Measurements from ENCODE around the gene KIF1B. TPM values are rescaled to one million over a fixed set of nuclear protein-coding genes. Genes with fewer than 3 reads are reported as not detected.
"Not testable (repeated sequence)": the region's sequence is repeated elsewhere in the genome, so short reads cannot be mapped to it uniquely, and the experiment has no call there.

KIF1B gene
- total RNA-seq, 1 donor from 2014 or later = 7.2 TPM

DNA sequence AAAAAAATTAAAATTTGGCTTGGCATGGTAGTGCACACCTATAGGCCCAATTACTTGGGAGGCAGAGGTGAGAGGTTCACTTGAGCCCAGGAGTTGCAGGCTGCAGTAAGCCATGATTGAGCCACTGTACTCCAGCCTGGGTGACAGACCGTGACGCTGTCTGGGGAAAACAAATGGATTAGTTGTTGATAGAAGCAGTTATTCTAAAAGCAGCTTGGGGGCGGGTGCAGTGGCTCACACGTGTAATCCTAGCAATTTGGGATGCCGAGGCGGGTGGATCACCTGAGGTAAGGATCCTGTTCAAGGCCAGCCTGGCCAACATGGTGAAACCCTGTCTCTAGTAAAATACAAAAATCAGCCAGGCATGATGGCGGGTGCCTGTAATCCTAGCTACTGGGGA, 40.3 kb downstream of the KIF1B start:
- intact Hi-C loops (cut with micrococcal nuclease) = no loop called here
- ATAC-seq (ENCODE audit: low read depth) = no peak
- no peak overlapping the region for H3K27ac Mint-ChIP-seq
- ChIA-PET POLR2A (no interaction called here), CTCF (no interaction called here)
- H3K27me3 Mint-ChIP-seq = no peaks in the 10 kb centered on the region
- no peaks in the 10 kb centered on the region for H3K9me3 Mint-ChIP-seq
- DNase-seq = no peak
- H3K4me3 Mint-ChIP-seq = no peak overlapping the region
- H3K36me3 Mint-ChIP-seq (ENCODE audit: low read depth) = no peaks in the 10 kb centered on the region
- H3K4me1 Mint-ChIP-seq = no peaks in the 10 kb centered on the region
- TF ChIP-seq, protein P1, sequence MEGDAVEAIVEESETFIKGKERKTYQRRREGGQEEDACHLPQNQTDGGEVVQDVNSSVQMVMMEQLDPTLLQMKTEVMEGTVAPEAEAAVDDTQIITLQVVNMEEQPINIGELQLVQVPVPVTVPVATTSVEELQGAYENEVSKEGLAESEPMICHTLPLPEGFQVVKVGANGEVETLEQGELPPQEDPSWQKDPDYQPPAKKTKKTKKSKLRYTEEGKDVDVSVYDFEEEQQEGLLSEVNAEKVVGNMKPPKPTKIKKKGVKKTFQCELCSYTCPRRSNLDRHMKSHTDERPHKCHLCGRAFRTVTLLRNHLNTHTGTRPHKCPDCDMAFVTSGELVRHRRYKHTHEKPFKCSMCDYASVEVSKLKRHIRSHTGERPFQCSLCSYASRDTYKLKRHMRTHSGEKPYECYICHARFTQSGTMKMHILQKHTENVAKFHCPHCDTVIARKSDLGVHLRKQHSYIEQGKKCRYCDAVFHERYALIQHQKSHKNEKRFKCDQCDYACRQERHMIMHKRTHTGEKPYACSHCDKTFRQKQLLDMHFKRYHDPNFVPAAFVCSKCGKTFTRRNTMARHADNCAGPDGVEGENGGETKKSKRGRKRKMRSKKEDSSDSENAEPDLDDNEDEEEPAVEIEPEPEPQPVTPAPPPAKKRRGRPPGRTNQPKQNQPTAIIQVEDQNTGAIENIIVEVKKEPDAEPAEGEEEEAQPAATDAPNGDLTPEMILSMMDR (IDR thresholded peaks at IDR 0.05) = no peak

DNA sequence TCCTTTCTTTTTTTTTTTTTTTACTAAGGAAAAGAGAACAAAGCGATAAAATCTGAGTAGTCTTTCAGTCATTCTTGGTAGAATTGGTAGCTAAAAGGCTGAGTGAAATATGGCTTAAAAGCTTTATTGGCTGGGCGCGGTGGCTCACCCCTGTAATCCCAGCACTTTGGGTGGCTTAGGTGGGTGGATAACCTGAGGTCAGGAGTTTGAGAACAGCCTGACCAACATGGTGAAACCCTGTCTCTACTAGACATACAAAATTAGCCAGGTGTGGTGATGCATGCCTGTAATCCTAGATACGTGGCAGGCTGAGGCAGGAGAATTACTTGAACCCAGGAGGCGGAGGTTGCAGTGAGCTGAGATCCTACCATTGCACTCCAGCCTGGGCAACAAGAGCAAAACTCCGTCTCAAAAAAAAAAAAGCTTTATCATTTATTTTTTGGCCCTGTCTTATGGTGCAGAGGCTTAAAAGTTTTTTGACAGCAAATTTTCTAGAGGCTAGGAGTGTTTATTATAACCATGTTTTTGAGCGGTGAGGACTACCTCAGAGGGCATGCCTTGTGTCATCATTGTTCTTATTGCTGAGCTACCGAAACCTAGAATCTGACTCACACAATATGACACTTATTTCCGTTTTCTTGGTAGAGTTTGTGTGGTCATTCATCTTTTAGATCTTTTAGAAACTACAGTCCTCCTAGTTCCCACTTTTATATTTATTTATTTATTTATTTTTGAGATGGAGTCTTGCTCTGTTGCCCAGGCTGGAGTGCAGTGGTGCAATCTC, 41.1 kb downstream of the KIF1B start:
- DNase-seq; H3K27ac Mint-ChIP-seq; ATAC-seq (ENCODE audit: low read depth); intact Hi-C loops (cut with micrococcal nuclease); H3K9me3 Mint-ChIP-seq; H3K36me3 Mint-ChIP-seq (ENCODE audit: low read depth); CTCF ChIA-PET; H3K4me1 Mint-ChIP-seq; H3K4me3 Mint-ChIP-seq; H3K27me3 Mint-ChIP-seq; POLR2A ChIA-PET: not testable (repeated sequence)

DNA sequence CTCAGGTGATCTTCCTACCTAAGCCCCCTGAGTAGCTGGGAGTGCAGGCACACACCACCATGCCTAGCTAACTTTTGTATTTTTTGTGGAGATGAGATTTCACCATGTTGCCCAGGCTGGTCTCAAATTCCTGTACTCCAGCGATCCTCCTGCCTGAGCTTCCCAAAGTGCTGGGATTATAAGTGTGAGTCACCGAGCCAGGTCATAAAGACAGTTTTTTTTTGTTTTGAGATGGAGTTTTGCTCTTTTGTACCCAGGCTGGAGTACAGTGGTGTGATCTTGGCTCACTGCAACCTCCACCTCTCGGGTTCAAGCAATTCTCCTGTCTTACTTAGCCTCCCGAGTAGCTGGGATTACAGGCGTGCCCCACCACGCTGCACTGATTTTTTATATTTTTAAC, 42.1 kb downstream of the KIF1B start:
- Mint-ChIP-seq H3K36me3 (ENCODE audit: low read depth) (peaks cover 3% of the 10 kb centered on the region), H3K4me3 (no peak overlapping the region), H3K27ac (no peak overlapping the region), H3K9me3 (no peaks in the 10 kb centered on the region), H3K4me1 (no peaks in the 10 kb centered on the region), H3K27me3 (no peaks in the 10 kb centered on the region)
- ChIA-PET POLR2A (no interaction called here), CTCF (no interaction called here)
- no peak for DNase-seq
- intact Hi-C loops (cut with micrococcal nuclease) = no loop called here
- TF ChIP-seq, protein P1 (IDR thresholded peaks at IDR 0.05) = no peak
- ATAC-seq (ENCODE audit: low read depth) = no peak

DNA sequence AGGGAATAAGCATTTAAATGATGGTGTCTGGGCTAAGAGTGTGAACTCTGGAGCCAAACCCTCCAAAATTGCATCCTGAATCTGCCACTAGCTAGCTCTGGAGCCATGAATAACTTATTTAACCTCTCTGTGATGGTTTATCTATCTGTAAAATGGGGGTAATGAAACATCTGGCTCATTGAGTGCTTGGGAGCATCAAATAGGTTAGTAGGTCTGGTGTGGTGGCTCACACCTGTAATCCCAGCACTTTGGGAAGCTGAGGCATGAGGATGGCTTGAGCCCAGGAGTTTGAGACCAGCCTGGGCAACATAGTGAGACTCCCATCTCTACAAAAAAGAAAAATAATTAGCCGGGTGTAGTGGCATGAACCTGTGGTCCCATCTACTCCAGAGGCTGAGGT, 42.8 kb downstream of the KIF1B start:
- Mint-ChIP-seq H3K36me3 (ENCODE audit: low read depth) (peaks cover 3% of the 10 kb centered on the region), H3K4me3 (no peak overlapping the region), H3K4me1 (no peaks in the 10 kb centered on the region), H3K9me3 (no peaks in the 10 kb centered on the region), H3K27ac (no peak overlapping the region), H3K27me3 (no peaks in the 10 kb centered on the region)
- CTCF ChIA-PET = no interaction called here
- intact Hi-C loops (cut with micrococcal nuclease) = no loop called here
- POLR2A ChIA-PET = no interaction called here
- no peak for DNase-seq
- TF ChIP-seq, protein P1 (IDR thresholded peaks at IDR 0.05) = no peak
- ATAC-seq (ENCODE audit: low read depth) = no peak

DNA sequence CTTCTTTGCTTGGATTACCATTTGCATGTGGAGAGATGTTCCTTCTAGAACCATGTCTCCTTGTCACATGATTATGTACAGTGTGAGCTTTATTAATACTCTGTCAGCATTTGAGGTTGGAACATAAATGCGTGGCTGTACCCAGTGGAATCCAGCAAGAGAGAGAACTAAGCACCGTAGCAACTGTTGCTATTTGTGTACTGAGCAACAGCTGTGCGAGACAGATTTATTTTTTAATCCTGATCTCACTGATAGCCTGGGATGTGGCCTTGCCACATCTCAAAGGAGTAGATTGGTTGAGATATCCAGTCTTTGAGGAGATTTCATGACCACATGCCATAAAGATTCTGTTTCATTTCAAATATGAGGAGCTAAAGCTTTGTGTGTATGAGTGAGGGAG, 43.4 kb downstream of the KIF1B start:
- Mint-ChIP-seq H3K36me3 (ENCODE audit: low read depth) (peaks cover 6% of the 10 kb centered on the region), H3K4me1 (no peaks in the 10 kb centered on the region), H3K9me3 (no peaks in the 10 kb centered on the region), H3K27me3 (no peaks in the 10 kb centered on the region), H3K4me3 (no peak overlapping the region), H3K27ac (no peak overlapping the region)
- no peak for ATAC-seq (ENCODE audit: low read depth)
- POLR2A ChIA-PET = no interaction called here
- intact Hi-C loops (cut with micrococcal nuclease) = no loop called here
- CTCF ChIA-PET = no interaction called here
- no peak for DNase-seq
- TF ChIP-seq, protein P1 (IDR thresholded peaks at IDR 0.05) = no peak

DNA sequence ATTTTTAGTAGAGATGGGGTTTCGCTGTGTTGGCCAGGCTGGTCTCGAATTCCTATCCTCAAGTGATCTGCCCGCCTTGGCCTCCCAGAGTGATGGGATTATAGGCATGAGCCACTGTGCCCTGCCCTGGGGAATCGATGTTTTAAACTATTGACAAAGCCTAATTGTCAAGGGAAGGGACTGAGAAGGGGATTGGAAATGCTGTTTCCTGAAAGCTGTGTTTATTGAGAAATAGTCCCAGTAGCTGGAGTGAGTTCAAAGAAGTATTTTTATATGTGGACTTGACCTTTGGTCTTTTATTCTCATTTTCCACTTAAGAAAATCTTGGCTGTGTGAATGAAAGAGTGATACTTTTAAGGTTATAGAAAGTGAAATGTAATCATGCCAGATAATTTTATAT, 47.5 kb downstream of the KIF1B start:
- DNase-seq (no peak), ATAC-seq (ENCODE audit: low read depth) (no peak)
- Mint-ChIP-seq H3K36me3 (ENCODE audit: low read depth) (peaks cover 11% of the 10 kb centered on the region), H3K4me1 (no peaks in the 10 kb centered on the region), H3K9me3 (no peaks in the 10 kb centered on the region), H3K27ac (no peak overlapping the region), H3K27me3 (no peaks in the 10 kb centered on the region), H3K4me3 (no peak overlapping the region)
- TF ChIP-seq, protein P1 (IDR thresholded peaks at IDR 0.05) = no peak
- intact Hi-C loops (cut with micrococcal nuclease) = no loop called here
- POLR2A ChIA-PET = no interaction called here
- CTCF ChIA-PET = no interaction called here

DNA sequence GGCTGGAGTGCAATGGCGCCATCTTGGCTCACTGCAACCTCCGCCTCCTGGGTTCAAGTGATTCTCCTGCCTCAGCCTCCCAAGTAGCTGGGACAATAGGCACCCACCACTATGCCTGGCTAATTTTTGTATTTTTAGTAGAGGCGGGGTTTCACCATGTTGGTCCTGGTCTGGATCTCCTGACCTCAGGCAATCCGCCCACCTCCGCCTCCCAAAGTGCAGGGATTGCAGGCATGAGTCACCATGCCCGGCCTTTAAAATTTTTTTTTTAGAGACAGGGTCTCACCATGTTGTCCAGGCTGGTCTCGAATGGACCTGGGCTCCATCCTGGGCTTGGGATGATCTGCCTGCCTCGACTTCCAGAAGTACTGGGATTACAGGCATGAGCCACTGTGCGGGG, 49.2 kb downstream of the KIF1B start:
- H3K36me3 Mint-ChIP-seq (ENCODE audit: low read depth) = peaks cover 14% of the 10 kb centered on the region
- DNase-seq; H3K4me1 Mint-ChIP-seq; H3K27me3 Mint-ChIP-seq; ATAC-seq (ENCODE audit: low read depth); CTCF ChIA-PET; H3K9me3 Mint-ChIP-seq; intact Hi-C loops (cut with micrococcal nuclease); POLR2A ChIA-PET; H3K4me3 Mint-ChIP-seq; H3K27ac Mint-ChIP-seq: not testable (repeated sequence)

Measured in activated B cell treated with CpG ODN at 0.5 μM for 24 hours (primary cell).